CD4-positive, CD25-positive, alpha-beta regulatory T cell (primary cell): ENCODE results near the gene MGP. TPM values are rescaled to one million over a fixed set of nuclear protein-coding genes. Genes with fewer than 3 reads are reported as not detected.

Experiments
- ATAC-seq, 2 donors: fragments of 150-1000 bp; cut with Tn5 transposase; one replicate each; pipeline ENCODE4 v1.10.0; 2021; ENCODE audit warnings: low read depth in 2 of 2, moderate number of reproducible peaks in 2 of 2, moderate library complexity in 1 of 2
- DNase-seq, 3 donors: peaks; one replicate each; pipeline versions ENCODE4 v3.0.0 to v3.0.0-alpha.2; 2012 to 2022; ENCODE audit warnings: mixed read lengths in 1 of 3
- H3K27ac ChIP-seq: one replicate; pipeline ENCODE4 v1.7.0; 2013; ENCODE audit warnings: mild to moderate bottlenecking, low read length; ENCODE audit not compliant: insufficient read depth, poor library complexity, severe bottlenecking
- H3K27me3 ChIP-seq: one replicate; pipeline ENCODE4 v1.7.0; 2013; ENCODE audit warnings: low read length; ENCODE audit not compliant: control insufficient read depth, insufficient read depth
- H3K36me3 ChIP-seq: one replicate; pipeline ENCODE4 v1.7.0; 2013; ENCODE audit warnings: mild to moderate bottlenecking, low read length, moderate library complexity; ENCODE audit not compliant: control insufficient read depth, insufficient read depth
- H3K4me1 ChIP-seq: 2 replicates; pipeline ENCODE4 v1.7.0; 2013; ENCODE audit warnings: mild to moderate bottlenecking, low read length; ENCODE audit not compliant: insufficient read depth, control insufficient read depth, poor library complexity, severe bottlenecking
- H3K4me3 ChIP-seq: one replicate; pipeline ENCODE4 v1.7.0; 2013; ENCODE audit warnings: low read depth, mild to moderate bottlenecking, low read length, moderate library complexity
- H3K9me3 ChIP-seq, 2 experiments: 1 replicate in 1 of 2; 2 replicates in 1 of 2; pipeline ENCODE4 v1.7.0; 2013; ENCODE audit warnings: low read length in 2 of 2, mild to moderate bottlenecking in 1 of 2, moderate library complexity in 1 of 2; ENCODE audit not compliant: control insufficient read depth in 2 of 2
- H3K27ac Mint-ChIP-seq, 3 donors: one replicate each; pipeline ENCODE4 v1.8.0; 2020 to 2022; ENCODE audit warnings: mild to moderate bottlenecking in 3 of 3, mixed read lengths in 3 of 3, moderate library complexity in 2 of 3
- H3K27me3 Mint-ChIP-seq: one replicate; pipeline ENCODE4 v1.8.0; 2022; ENCODE audit warnings: mild to moderate bottlenecking, mixed read lengths
- H3K36me3 Mint-ChIP-seq: one replicate; pipeline ENCODE4 v1.8.0; 2020; ENCODE audit warnings: mixed read lengths
- H3K4me1 Mint-ChIP-seq, 4 donors: one replicate each; pipeline ENCODE4 v1.8.0; 2020 to 2022; ENCODE audit warnings: mixed read lengths in 4 of 4, mild to moderate bottlenecking in 1 of 4
- H3K4me3 Mint-ChIP-seq, 4 donors: one replicate each; pipeline ENCODE4 v1.8.0; 2020 to 2022; ENCODE audit warnings: mild to moderate bottlenecking in 4 of 4, mixed read lengths in 4 of 4, moderate library complexity in 3 of 4
- H3K9me3 Mint-ChIP-seq, 7 donors: one replicate each; pipeline ENCODE4 v1.8.0; 2020 to 2022; ENCODE audit warnings: mixed read lengths in 7 of 7, mild to moderate bottlenecking in 3 of 7, moderate library complexity in 2 of 7
- polyA plus RNA-seq, 4 donors: library from polyadenylated mRNA; unstranded; fragments of 300-500 nt; fragmentation: Illumina TruSeq; gene quantifications; one replicate each; pipeline ENCODE4 v1.2.3, GENCODE V29; 2021
- total RNA-seq: library from RNA; stranded (reverse); gene quantifications from one replicate; pipeline ENCODE4 v1.2.3, GENCODE V29; 2022

Gene MGP
- total and polyA plus RNA-seq, 5 donors from 2014 or later = 0.59 to 2.6 (median 0.64) TPM; not detected in 2

DNA sequence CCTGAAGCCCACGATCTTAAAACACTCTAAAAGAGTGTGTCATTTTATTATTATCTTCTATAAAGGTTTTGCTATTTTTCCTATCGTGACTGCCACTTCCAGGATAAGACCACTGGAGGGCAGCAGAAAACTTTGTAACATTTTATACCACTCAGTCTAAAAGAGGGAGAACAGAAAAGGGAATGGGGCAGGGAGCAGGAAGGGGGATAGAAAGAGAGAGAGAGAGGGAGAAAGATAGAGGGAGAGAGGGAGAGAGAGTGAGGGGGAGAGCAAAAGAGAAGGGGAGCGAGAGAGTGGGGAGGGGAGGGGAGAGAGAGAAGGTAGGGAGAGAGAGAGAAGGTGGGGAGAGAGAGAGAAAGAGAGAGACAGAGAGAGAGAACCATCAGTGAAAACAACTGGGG is 40.3 kb downstream of the MGP start:
- no peaks in the 10 kb centered on the region for H3K36me3 Mint-ChIP-seq
- ATAC-seq = peak; percentile 50 to 65
- no peaks in the 10 kb centered on the region for H3K27me3 ChIP-seq

DNA sequence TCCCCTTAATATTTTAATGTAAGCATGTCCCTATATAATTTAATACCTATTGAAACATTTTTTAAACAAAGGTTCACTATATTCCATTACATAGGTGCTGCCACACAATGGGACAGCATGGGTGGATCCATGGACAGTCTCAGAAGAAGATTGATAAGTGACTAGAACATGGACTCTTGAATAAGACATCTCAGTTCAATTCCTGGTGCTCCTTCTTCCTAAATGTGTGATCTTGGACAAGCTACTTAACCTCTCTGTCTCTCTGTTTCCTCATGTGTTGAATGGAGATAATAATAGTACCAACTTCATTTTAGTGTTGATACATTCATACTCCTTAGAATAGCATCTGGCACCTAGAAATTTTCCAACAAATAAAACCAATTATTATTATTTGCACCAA is 41.3 kb downstream of the MGP start:
- Mint-ChIP-seq H3K27ac (no peak overlapping the region), H3K4me1 (peaks cover 0 to 7% (median 3%) of the 10 kb centered on the region in 4 donors), H3K4me3 (no peak overlapping the region), H3K9me3 (no peaks in the 10 kb centered on the region), H3K27me3 (peaks cover 6% of the 10 kb centered on the region), H3K36me3 (no peaks in the 10 kb centered on the region)
- Histone ChIP-seq H3K4me1 (no peaks in the 10 kb centered on the region), H3K36me3 (no peaks in the 10 kb centered on the region), H3K27ac (no peak overlapping the region), H3K27me3 (no peaks in the 10 kb centered on the region), H3K9me3 (no peaks in the 10 kb centered on the region), H3K4me3 (no peak overlapping the region)
- no peak for ATAC-seq
- DNase-seq = no peak

More for the DNA sequence above, 40.3 kb downstream of the MGP start:
- Mint-ChIP-seq H3K4me3 (peak overlapping the region in 1 of 4 donors; percentile 64), H3K4me1 (peaks cover 0 to 7% (median 3%) of the 10 kb centered on the region in 4 donors), H3K27ac (peak overlapping the region in 2 of 3 donors; percentile 20 to 78), H3K9me3 (no peaks in the 10 kb centered on the region), H3K27me3 (no peaks in the 10 kb centered on the region)
- no peak overlapping the region for H3K4me3 ChIP-seq
- H3K9me3 ChIP-seq = no peaks in the 10 kb centered on the region
- DNase-seq = peak; percentile 21 to 63 (median 55)
- no peaks in the 10 kb centered on the region for H3K4me1 ChIP-seq
- H3K36me3 ChIP-seq = no peaks in the 10 kb centered on the region
- H3K27ac ChIP-seq = no peak overlapping the region

DNA sequence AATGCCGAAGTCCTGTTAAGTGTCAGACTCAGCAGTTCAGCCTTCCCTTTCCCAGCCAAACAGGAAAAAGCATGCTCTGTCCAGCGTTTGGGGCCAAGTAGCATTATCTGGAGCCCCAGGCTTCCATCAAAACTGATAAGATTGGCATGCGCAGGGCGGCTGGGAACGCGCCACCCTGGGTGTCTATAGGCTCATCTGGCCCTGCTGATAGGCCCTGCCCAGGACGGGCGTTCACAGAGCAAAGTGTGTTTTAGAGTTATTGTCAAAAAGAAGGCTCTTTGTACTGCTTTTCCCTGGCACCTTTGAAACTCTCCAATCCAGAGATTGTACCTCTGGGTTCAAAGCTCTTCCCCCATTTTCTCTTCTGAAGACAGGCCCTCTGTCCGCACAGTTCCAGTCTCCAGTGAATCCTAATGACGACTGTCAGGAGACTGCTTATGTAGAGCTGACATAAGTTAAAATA is 42.2 kb downstream of the MGP start, which contains the start of gene ART4:
ART4 (minus strand) TSS at position 102 of the 463 bp plus-strand sequence. CDS start 413 bp downstream, outside the sequence.
- H3K9me3 ChIP-seq = no peaks in the 10 kb centered on the region
- Mint-ChIP-seq H3K27me3 (peaks cover 13% of the 10 kb centered on the region), H3K4me3 (no peak within 1 kb of the TSS), H3K9me3 (no peaks in the 10 kb centered on the region), H3K27ac (peak within 1 kb of the TSS in 2 of 3 donors; percentile 7 to 22), H3K36me3 (no peaks in the 10 kb centered on the region), H3K4me1 (peaks cover 0 to 7% (median 3%) of the 10 kb centered on the region in 4 donors)
- no peaks in the 10 kb centered on the region for H3K4me1 ChIP-seq
- no peaks in the 10 kb centered on the region for H3K36me3 ChIP-seq
- no peak for DNase-seq
- no peak within 1 kb of the TSS for H3K27ac ChIP-seq
- H3K27me3 ChIP-seq = peaks cover 2% of the 10 kb centered on the region
- ATAC-seq = no peak
- no peak within 1 kb of the TSS for H3K4me3 ChIP-seq

DNA sequence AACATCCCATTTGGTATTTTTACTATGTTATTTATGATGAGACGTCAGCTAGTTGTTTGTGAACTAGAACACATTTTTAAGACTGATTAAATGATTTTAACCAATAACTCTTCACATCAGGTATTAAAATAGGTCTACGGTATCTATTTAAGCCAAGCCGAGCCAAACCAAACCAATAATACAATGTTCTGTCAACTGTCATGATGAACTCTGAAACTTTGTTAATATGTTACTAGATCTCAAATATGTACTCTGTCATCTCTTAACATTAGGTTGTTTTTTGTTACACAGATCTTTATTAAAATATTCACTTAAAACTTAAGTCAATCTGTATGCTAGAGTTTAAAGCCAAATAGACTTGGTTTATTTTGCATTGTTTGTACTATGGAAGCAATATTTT is 43.3 kb downstream of the MGP start:
- Mint-ChIP-seq H3K27ac (peak overlapping the region in 1 of 3 donors; percentile 7), H3K36me3 (no peaks in the 10 kb centered on the region), H3K4me1 (peaks cover 0 to 7% (median 3%) of the 10 kb centered on the region in 4 donors), H3K27me3 (peaks cover 23% of the 10 kb centered on the region), H3K4me3 (no peak overlapping the region), H3K9me3 (peaks cover 0 to 2% (median 0%) of the 10 kb centered on the region in 7 donors)
- no peaks in the 10 kb centered on the region for H3K4me1 ChIP-seq
- no peak overlapping the region for H3K27ac ChIP-seq
- ATAC-seq (no peak), DNase-seq (no peak)
- no peaks in the 10 kb centered on the region for H3K36me3 ChIP-seq
- H3K9me3 ChIP-seq = no peaks in the 10 kb centered on the region
- no peak overlapping the region for H3K4me3 ChIP-seq
- H3K27me3 ChIP-seq = peaks cover 3% of the 10 kb centered on the region

DNA sequence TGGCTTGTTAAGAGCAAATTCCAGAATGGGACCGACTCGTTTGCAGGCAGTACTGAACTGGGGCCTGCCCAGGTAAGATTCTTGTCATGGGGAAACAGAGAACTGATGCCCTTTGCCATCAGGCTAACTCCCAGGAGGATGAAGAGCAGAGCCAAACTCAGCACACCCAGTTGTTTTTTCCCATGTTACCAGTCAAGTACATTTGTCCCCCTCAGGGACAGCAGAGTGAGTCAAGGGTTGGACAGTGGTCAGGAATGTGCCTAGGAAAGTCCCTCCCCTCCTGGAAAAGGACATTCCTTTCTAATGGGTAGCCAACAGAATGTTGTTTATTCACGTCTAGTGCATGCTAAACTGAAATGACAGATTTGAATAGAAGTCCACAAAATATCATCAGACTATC is 43.9 kb downstream of the MGP start:
- H3K27me3 Mint-ChIP-seq = peaks cover 23% of the 10 kb centered on the region
- Histone ChIP-seq H3K27ac (no peak overlapping the region), H3K9me3 (no peaks in the 10 kb centered on the region), H3K27me3 (peaks cover 3% of the 10 kb centered on the region), H3K36me3 (no peaks in the 10 kb centered on the region), H3K4me3 (no peak overlapping the region), H3K4me1 (no peaks in the 10 kb centered on the region)
- no peak overlapping the region for H3K4me3 Mint-ChIP-seq
- peaks cover 0 to 2% (median 0%) of the 10 kb centered on the region in 7 donors for H3K9me3 Mint-ChIP-seq
- H3K4me1 Mint-ChIP-seq = peaks cover 0 to 7% (median 3%) of the 10 kb centered on the region in 4 donors
- H3K36me3 Mint-ChIP-seq = no peaks in the 10 kb centered on the region
- no peak for ATAC-seq
- no peak overlapping the region for H3K27ac Mint-ChIP-seq
- DNase-seq = no peak

DNA sequence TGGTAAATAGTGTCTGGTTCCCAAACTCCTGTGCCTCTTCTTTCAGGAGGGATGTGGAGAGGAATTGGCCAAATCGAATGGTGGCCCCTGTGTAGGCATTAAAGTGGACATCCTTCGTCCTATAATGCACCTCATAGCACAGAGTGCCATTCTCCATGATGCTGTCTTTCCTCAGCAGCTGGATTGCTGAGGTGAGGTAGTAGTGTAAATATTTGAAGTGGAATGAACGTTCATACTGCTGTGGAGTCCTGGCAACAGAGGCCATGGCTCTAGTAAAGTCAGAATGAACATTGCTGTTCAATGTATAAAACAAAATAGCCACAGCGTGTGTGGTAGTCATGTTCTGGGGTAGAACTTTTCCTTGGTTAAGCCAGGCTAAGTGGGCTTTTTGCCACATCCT is 45.0 kb downstream of the MGP start:
- Mint-ChIP-seq H3K9me3 (peaks cover 0 to 2% (median 0%) of the 10 kb centered on the region in 7 donors), H3K27me3 (peaks cover 32% of the 10 kb centered on the region), H3K36me3 (no peaks in the 10 kb centered on the region), H3K4me3 (no peak overlapping the region), H3K27ac (no peak overlapping the region), H3K4me1 (peaks cover 0 to 6% (median 2%) of the 10 kb centered on the region in 4 donors)
- H3K27ac ChIP-seq = no peak overlapping the region
- H3K36me3 ChIP-seq = no peaks in the 10 kb centered on the region
- no peak overlapping the region for H3K4me3 ChIP-seq
- H3K4me1 ChIP-seq = no peaks in the 10 kb centered on the region
- H3K27me3 ChIP-seq = peaks cover 3% of the 10 kb centered on the region
- H3K9me3 ChIP-seq = no peaks in the 10 kb centered on the region
- ATAC-seq = no peak
- DNase-seq = no peak

DNA sequence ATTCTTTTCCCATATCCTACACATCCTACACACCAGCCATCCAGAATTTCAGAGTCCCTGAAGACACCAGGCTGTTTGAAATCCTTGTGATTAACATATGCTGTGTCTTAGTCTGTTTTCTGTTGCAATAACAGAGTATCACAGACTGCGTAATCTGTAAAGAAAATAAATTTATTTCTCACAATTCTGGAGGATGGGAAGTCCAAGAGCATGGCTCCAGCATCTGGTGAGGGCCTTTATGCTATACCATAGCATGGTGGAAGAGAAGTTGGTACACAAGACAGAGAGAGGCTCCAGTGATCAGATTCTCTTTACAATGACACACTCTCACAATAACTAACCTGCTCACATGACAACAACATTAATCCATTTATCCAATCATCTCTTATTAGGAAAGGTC is 46.4 kb downstream of the MGP start:
- no peak overlapping the region for H3K4me3 ChIP-seq
- no peak for ATAC-seq
- H3K9me3 Mint-ChIP-seq = peaks cover 0 to 2% (median 0%) of the 10 kb centered on the region in 7 donors
- no peak overlapping the region for H3K4me3 Mint-ChIP-seq
- no peaks in the 10 kb centered on the region for H3K4me1 ChIP-seq
- no peaks in the 10 kb centered on the region for H3K36me3 ChIP-seq
- no peaks in the 10 kb centered on the region for H3K36me3 Mint-ChIP-seq
- no peak overlapping the region for H3K27ac Mint-ChIP-seq
- peaks cover 9% of the 10 kb centered on the region for H3K27me3 ChIP-seq
- DNase-seq = no peak
- H3K27ac ChIP-seq = no peak overlapping the region
- H3K27me3 Mint-ChIP-seq = peaks cover 36% of the 10 kb centered on the region
- no peaks in the 10 kb centered on the region for H3K4me1 Mint-ChIP-seq
- H3K9me3 ChIP-seq = no peaks in the 10 kb centered on the region
